IPS-20b (cell line): ENCODE measurements around the gene TTC32.

Experiments used
- H3K27ac ChIP-seq: one replicate; pipeline ENCODE4 v1.5.1; 2013; ENCODE audit warnings: low read length
- H3K27me3 ChIP-seq: 2 replicates; pipeline ENCODE4 v1.6.1; 2013; ENCODE audit warnings: mild to moderate bottlenecking, low read length, inconsistent platforms; ENCODE audit not compliant: insufficient read depth
- H3K36me3 ChIP-seq: 2 replicates; pipeline ENCODE4 v1.6.1; 2013; ENCODE audit warnings: low read depth, mild to moderate bottlenecking, inconsistent platforms, low read length, moderate library complexity; ENCODE audit not compliant: insufficient read depth
- H3K4me1 ChIP-seq: 2 replicates; pipeline ENCODE4 v1.6.1; 2013; ENCODE audit warnings: mild to moderate bottlenecking, control low read depth, inconsistent platforms, low read length, moderate library complexity; ENCODE audit not compliant: insufficient read depth
- H3K4me3 ChIP-seq: 2 replicates; pipeline ENCODE4 v1.5.1; 2013; ENCODE audit warnings: mild to moderate bottlenecking, low read length, inconsistent platforms
- H3K9ac ChIP-seq: 2 replicates; pipeline ENCODE4 v1.6.1; 2013; ENCODE audit warnings: low read depth, mild to moderate bottlenecking, inconsistent platforms, low read length, moderate library complexity
- H3K9me3 ChIP-seq: 2 replicates; pipeline ENCODE4 v1.6.1; 2013; ENCODE audit warnings: mild to moderate bottlenecking, low read depth, low read length, inconsistent platforms; ENCODE audit not compliant: insufficient read depth

Gene TTC32

DNA sequence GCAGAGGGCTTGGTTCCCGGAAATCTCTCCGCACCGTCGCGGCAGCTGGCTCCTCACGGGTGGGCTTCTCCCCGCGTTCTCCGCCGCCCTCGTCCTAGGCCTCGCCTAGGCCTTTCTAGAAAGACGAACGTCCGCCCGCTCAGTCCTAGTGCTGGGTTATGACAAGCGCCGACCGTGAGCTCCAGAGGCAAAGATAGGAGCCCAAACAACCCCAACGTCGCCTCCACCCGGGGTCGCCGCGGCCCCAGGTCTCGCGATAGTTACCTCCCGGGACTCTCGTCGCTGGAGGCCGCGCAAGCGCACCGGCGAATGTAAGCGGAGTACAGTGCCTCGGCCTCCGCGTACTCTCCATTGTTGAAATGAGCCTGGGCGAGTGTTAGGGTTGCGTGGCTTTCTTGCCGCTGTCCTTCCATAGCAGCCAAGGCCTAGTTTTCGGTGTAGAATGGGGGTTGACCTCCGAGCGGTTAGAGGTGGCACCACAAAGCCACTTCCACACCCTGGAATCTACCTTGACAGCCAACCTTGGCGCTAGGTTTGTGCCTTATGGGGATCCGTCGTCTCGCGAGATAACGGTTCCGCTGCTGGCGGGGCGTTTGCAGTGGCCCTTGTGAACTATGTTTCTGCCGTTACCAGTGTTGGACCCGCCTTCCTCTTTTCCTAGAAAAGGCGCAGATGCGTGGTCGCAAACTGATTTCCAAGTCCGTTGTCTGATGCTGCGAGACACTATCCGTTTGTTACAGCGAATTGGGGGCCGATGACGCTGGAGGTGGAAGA lies at the start of gene TTC32:
TSS of gene TTC32 (minus strand) at position 542 of the 774 bp plus-strand sequence. CDS start at position 413, 129 bp downstream.
- Histone ChIP-seq H3K4me1 (peaks cover 11% of the 10 kb centered on the region; the same call in 1 of the 2 replicates), H3K4me3 (peak within 1 kb of the TSS; percentile 91), H3K36me3 (no peaks in the 10 kb centered on the region), H3K9ac (peak within 1 kb of the TSS; percentile 98), H3K9me3 (no peaks in the 10 kb centered on the region), H3K27ac (peak within 1 kb of the TSS; percentile 93), H3K27me3 (no peaks in the 10 kb centered on the region)

DNA sequence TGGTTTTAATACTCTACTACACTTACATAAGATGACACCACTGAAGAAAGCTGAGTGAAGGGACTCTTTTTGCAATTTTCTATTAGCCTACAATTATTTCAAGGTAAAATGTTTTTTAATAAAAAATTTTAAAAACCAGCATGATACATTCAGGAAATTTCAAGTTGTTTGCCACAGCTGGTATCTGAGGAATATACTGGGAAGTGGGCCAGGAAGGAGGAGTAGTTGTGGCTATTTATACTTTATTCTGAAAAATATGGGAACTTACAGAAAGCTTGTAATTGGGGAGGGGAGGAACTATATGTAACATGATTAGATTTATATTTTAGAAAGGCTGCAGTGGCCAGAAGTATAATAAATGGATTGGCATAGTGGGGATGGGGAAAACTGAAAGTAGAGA lies 47.3 kb upstream of the TTC32 start:
- Histone ChIP-seq H3K9me3 (no peaks in the 10 kb centered on the region), H3K27ac (no peak overlapping the region), H3K9ac (no peak overlapping the region), H3K36me3 (peaks cover 45% of the 10 kb centered on the region), H3K4me1 (peaks cover 13% of the 10 kb centered on the region; the same call in 1 of the 2 replicates), H3K27me3 (no peaks in the 10 kb centered on the region), H3K4me3 (no peak overlapping the region)

DNA sequence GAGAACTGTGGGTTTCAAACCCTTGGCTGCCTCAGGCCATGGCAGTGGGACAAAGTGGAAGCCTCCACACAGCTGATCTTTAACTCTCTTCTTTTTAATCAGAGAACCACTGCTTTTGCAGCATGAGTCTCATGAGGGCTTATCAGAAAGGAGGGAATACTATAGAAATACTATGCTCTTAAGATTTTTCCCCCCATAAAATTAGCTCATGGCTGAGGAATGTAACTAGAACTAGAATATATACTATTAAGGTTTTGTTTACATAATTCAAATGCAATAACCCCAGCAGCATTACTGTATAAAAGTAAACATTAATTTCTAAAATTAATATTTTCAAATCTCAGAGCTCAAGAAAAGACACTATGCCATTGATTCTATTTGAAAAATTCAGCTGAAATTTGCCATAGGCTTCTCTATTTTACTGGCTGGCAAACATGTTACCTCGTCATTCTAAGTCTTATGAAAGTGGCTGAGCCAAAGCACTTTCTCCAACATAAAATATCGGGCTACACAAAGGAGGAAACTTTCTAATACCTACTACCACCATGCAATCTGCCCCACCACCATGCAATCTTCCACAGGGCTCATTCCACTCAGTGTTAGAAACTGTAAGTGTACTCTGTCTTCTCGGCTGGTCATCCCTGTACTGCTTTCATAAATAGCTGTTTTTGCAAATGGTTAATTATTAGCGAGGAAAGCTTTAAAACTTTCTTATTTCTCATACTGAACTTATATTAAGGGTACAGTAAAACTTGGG lies 45.6 kb upstream of the TTC32 start:
- no peak overlapping the region for H3K27ac ChIP-seq
- no peak overlapping the region for H3K4me3 ChIP-seq
- no peak overlapping the region for H3K9ac ChIP-seq
- H3K36me3 ChIP-seq: peaks cover 41% of the 10 kb centered on the region
- H3K9me3 ChIP-seq: no peaks in the 10 kb centered on the region
- H3K27me3 ChIP-seq: no peaks in the 10 kb centered on the region
- peaks cover 23% of the 10 kb centered on the region for H3K4me1 ChIP-seq

DNA sequence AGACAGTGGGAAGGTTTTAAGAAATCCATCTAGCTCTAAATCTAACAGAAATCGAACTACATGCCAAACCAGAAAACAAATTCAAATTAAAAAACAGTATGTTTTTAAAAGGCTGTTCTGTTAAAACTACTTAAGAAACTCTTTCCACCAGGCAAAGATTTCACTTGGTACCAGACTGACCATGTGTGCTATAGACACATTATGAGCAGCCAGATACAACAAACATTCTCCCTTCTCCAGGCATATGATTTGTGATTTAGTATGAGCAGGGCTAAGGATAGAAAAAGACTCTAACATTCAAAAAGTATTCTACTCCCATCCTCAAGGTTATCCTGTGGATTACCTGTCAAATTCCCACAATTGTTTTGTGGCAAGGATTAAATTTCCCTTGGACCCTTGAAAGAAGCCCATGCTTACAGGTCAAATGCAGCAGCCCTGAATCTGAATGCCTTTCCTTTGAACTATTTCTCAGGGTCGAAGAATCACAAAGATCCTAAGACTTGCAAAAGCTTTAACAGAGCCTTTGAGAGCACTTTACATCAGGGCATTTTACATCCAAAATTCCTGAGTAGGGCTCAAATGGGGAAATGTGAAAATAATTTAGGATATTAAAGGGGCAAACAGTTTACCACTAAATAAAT lies 42.5 kb upstream of the TTC32 start:
- no peaks in the 10 kb centered on the region for H3K9me3 ChIP-seq
- H3K4me3 ChIP-seq: peak overlapping the region; percentile 17; the same call in 1 of the 2 replicates
- no peak overlapping the region for H3K9ac ChIP-seq
- peaks cover 39% of the 10 kb centered on the region for H3K36me3 ChIP-seq
- no peak overlapping the region for H3K27ac ChIP-seq
- H3K4me1 ChIP-seq: peaks cover 23% of the 10 kb centered on the region
- H3K27me3 ChIP-seq: no peaks in the 10 kb centered on the region

DNA sequence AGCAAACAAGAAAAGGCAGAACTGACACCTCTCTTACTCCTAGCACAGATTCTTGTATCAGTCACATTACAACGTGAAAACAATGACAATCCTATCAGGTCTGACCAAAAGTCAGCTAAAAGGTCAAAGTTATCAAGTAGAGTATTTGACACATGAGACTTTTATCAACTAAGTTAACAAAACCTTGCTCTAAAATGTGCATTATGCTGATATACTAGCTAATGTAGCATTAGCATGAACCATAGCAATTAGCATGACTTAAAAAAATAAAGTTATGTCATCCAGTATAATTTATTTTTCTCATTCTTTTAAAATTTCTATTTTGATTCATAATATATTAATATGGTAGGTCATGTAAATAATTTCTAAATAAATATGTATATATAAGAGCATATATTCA lies 41.4 kb upstream of the TTC32 start:
- Histone ChIP-seq H3K9ac (no peak overlapping the region), H3K9me3 (no peaks in the 10 kb centered on the region), H3K27me3 (no peaks in the 10 kb centered on the region), H3K27ac (no peak overlapping the region), H3K4me1 (peaks cover 23% of the 10 kb centered on the region), H3K4me3 (no peak overlapping the region), H3K36me3 (peaks cover 43% of the 10 kb centered on the region)

DNA sequence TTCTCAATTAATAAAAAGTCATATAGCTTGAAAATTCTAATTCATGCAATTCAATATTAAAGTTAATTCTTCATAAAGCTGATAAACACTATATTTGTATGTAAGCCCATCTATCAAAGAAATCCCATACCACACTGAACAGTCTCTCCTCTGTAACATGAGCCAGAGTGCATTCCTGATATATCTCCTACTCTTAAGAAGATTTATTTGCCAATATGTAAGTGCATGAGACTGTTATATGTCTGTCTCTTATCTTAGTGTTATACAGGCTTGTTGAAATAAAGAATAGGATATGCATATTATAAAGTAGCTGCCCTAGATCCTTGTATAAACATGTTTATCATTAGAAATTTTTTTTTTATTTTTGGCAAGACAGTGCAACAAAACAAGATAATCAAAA lies 40.4 kb upstream of the TTC32 start:
- H3K4me3 ChIP-seq: no peak overlapping the region
- no peaks in the 10 kb centered on the region for H3K9me3 ChIP-seq
- H3K4me1 ChIP-seq: peaks cover 23% of the 10 kb centered on the region
- H3K9ac ChIP-seq: no peak overlapping the region
- no peaks in the 10 kb centered on the region for H3K27me3 ChIP-seq
- peaks cover 51% of the 10 kb centered on the region for H3K36me3 ChIP-seq
- no peak overlapping the region for H3K27ac ChIP-seq

DNA sequence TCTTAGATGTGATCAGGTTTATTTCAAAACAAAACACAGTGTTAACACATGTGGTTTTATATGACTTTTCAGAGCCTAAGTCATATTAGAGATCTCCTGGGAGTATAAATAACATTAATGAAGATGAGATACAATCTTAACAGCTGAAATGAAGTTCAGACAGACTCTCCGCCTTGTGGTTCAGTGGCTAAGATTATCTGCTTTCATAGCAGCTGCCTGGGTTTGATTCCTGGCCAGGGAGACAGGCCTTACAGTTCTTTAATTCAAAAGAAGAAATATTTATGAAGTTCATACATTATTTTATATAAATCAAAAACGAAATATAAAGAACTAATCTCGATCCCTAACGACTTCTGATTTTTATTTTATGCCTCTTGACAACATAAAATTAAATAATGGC lies 35.2 kb upstream of the TTC32 start:
- no peaks in the 10 kb centered on the region for H3K4me1 ChIP-seq
- H3K9ac ChIP-seq: no peak overlapping the region
- no peaks in the 10 kb centered on the region for H3K27me3 ChIP-seq
- no peak overlapping the region for H3K4me3 ChIP-seq
- peaks cover 74% of the 10 kb centered on the region for H3K36me3 ChIP-seq
- H3K27ac ChIP-seq: no peak overlapping the region
- H3K9me3 ChIP-seq: no peaks in the 10 kb centered on the region

DNA sequence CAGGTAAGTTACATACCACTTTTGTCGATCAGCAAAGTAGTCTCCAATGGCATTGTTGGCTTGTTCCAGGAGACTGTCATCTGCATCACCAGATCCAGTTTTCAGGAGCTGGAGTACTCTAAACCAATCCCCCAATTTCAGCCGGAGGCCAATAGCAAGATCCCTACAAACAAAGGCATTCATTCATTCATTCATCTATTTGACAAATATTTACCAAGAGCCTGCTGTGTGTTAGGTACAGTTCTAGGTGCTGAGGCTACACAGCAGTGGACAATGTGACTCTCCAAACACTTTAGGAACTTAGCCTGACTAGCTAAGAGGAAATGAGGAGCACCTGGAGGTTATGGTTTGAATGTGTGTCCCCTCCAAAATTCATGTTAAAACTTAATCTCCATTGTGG lies 34.4 kb upstream of the TTC32 start:
- Histone ChIP-seq H3K27me3 (no peaks in the 10 kb centered on the region), H3K4me1 (no peaks in the 10 kb centered on the region), H3K27ac (no peak overlapping the region), H3K4me3 (no peak overlapping the region), H3K9me3 (no peaks in the 10 kb centered on the region), H3K36me3 (peaks cover 74% of the 10 kb centered on the region), H3K9ac (no peak overlapping the region)

DNA sequence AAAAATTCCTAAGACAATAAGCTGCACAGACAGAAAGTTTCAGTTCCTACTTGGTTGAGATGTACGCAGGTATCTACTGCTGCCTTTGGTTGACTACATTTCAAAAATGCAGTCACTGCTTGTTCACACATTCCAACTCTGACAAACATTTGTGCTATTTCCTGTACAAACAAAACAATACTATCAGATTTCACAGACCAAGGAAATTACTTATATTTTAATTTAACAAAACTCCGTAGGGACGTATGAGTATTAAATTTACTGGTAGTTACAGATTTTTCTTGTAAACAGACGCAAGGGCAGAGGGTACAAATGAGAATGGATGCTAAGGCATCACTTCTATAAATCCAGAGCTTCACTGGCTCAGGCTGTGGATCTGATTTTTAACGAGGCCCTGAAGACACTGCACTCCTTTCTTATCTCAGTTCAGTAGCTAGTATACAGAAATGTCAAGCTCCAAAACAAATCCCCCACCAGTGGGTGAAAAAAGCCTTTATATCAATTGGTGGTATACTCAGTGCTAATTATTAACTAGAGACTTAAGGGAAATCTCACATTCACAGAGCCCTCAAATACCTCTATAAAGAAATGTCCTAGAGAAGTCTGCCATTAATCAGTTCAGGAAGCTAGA lies 31.7 kb upstream of the TTC32 start:
- Histone ChIP-seq H3K36me3 (peaks cover 86% of the 10 kb centered on the region), H3K9me3 (peaks cover 2% of the 10 kb centered on the region; the same call in 1 of the 2 replicates), H3K9ac (no peak overlapping the region), H3K4me3 (no peak overlapping the region), H3K27ac (no peak overlapping the region), H3K4me1 (no peaks in the 10 kb centered on the region), H3K27me3 (no peaks in the 10 kb centered on the region)

DNA sequence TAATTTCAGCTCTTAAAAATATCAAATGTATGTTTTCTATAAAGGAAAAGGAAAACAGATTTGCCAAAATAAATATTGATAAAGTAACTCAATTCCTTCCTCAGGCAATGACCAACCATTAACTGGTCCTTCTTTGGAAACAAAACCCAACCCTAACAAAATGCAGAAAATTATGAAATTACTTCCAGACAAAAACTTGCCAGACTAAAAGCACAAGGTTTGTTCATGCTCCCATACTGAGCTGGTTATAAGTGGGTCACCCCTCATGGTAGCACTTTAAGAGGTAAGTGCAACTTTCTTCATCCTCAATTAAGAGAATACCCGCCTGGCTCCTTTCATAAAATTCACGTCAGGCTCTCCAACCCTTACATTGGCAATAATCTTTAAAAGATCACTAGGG lies 31.1 kb upstream of the TTC32 start:
- Histone ChIP-seq H3K9ac (no peak overlapping the region), H3K9me3 (peaks cover 7% of the 10 kb centered on the region; the same call in 1 of the 2 replicates), H3K36me3 (peaks cover 86% of the 10 kb centered on the region), H3K27ac (no peak overlapping the region), H3K4me1 (no peaks in the 10 kb centered on the region), H3K4me3 (no peak overlapping the region), H3K27me3 (no peaks in the 10 kb centered on the region)

DNA sequence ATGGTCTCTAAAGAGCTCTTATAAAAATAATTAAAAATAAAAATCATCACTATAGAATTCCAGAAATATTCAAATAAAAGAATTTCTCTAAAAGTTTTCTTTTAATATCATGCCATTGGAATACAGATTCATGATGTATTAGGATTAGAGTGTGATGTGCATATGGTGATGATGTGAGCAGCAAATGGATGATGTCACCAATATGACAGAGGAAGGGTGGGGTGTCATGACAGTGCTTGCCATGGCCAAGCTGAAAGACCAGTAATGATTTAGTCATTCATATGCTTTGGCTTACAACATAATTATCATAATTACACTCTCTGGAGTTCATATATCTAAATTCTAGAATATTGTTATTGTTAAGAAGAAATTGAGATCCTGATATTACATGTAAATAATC lies 27.4 kb upstream of the TTC32 start:
- Histone ChIP-seq H3K27me3 (no peaks in the 10 kb centered on the region), H3K36me3 (peaks cover 70% of the 10 kb centered on the region), H3K9me3 (peaks cover 11% of the 10 kb centered on the region; the same call in 1 of the 2 replicates), H3K4me3 (no peak overlapping the region), H3K4me1 (no peaks in the 10 kb centered on the region; the same call in 1 of the 2 replicates), H3K9ac (no peak overlapping the region), H3K27ac (no peak overlapping the region)
